Lung (tissue), 12 donors: ENCODE measurements around the gene CHST11. TPM values are rescaled to one million over a fixed set of nuclear protein-coding genes. Genes with fewer than 3 reads are reported as not detected.

ENCODE experiments used
- ATAC-seq: fragments of 200-7000 bp; cut with Tn5 transposase; one replicate; pipeline ENCODE4 v1.9.1; 2020; ENCODE audit warnings: moderate number of reproducible peaks; ENCODE audit not compliant: insufficient read depth, low FRiP score
- DNase-seq, 3 donors: peaks; one replicate each; pipeline ENCODE4 v3.0.0-alpha.2; 2013 to 2017
- H3K27ac ChIP-seq, 2 donors: one replicate each; pipeline ENCODE4 v1.5.1; 2013; ENCODE audit warnings: mild to moderate bottlenecking in 2 of 2, moderate library complexity in 2 of 2, control low read depth in 1 of 2, inconsistent platforms in 1 of 2, low read depth in 1 of 2, low read length in 1 of 2
- H3K27me3 ChIP-seq, 3 donors: one replicate each; pipeline ENCODE4 v1.5.1; 2013; ENCODE audit warnings: low read length in 2 of 3; ENCODE audit not compliant: control insufficient read depth in 3 of 3, insufficient read depth in 3 of 3
- H3K36me3 ChIP-seq, 4 donors: one replicate each; pipeline ENCODE4 v1.5.1; 2013; ENCODE audit warnings: low read length in 4 of 4, mild to moderate bottlenecking in 1 of 4, moderate library complexity in 1 of 4; ENCODE audit not compliant: control insufficient read depth in 4 of 4, insufficient read depth in 4 of 4
- H3K4me1 ChIP-seq, 5 donors: one replicate each; pipeline ENCODE4 v1.5.1; 2013; ENCODE audit warnings: low read length in 5 of 5, mild to moderate bottlenecking in 2 of 5, moderate library complexity in 1 of 5; ENCODE audit not compliant: control insufficient read depth in 5 of 5, insufficient read depth in 5 of 5
- H3K4me3 ChIP-seq: one replicate; pipeline ENCODE4 v1.5.1; 2013; ENCODE audit warnings: mild to moderate bottlenecking, control low read depth, moderate library complexity
- H3K9ac ChIP-seq, 2 donors: one replicate each; pipeline ENCODE4 v1.5.1; 2013; ENCODE audit warnings: low read length in 2 of 2, control low read depth in 1 of 2; ENCODE audit not compliant: insufficient read depth in 1 of 2
- H3K9me3 ChIP-seq, 4 donors: one replicate each; pipeline ENCODE4 v1.5.1; 2013; ENCODE audit warnings: low read length in 3 of 4, mild to moderate bottlenecking in 1 of 4, moderate library complexity in 1 of 4; ENCODE audit not compliant: control insufficient read depth in 4 of 4, insufficient read depth in 3 of 4
- CTCF ChIP-seq: IDR thresholded peaks from 2 replicates; pipeline ENCODE4 v1.5.1; 2012; ENCODE audit warnings: mild to moderate bottlenecking; ENCODE audit errors: control extremely low read depth, extremely low read depth
- WGBS, 2 donors: extraction: QIAGEN DNeasy Blood & Tissue Kit; methylation state at CpG; one replicate each; pipeline ENCODE4 v1.1.7; 2013; 5-methylcytosine and 5-hydroxymethylcytosine counted together
- polyA plus RNA-seq, 2 donors: library from polyadenylated mRNA; stranded (reverse); fragments of 200-250 nt; gene quantifications; one replicate each; pipeline ENCODE4 v1.2.1, GENCODE V29; 2013
- total RNA-seq, 2 donors: library from RNA; depleted of rRNA in 1 of 2; stranded (reverse); fragments of >200 nt in 1 of 2; gene quantifications; one replicate each; pipeline ENCODE4 v1.2.1, GENCODE V29; 2014 to 2021
- donor health status: control.
- donor health status: control.
- donor health status: Bipolar disorder and iron deficiency.
- donor health status: healthy.
- donor health status: DM: yes; HTN: yes; CAD: no.

Gene CHST11
- total and polyA plus RNA-seq, 4 donors = 9.0 to 63.2 (median 27.7) TPM

- no peaks in the 10 kb centered on the region for H3K27me3 ChIP-seq
- no peak for TF ChIP-seq CTCF
- DNase-seq = no peak
- peaks cover 0 to 14% (median 8%) of the 10 kb centered on the region in 5 donors for H3K4me1 ChIP-seq
- no peaks in the 10 kb centered on the region for H3K36me3 ChIP-seq
- H3K27ac ChIP-seq = no peak overlapping the region
- no peak overlapping the region for H3K4me3 ChIP-seq
- no peaks in the 10 kb centered on the region for H3K9me3 ChIP-seq
- H3K9ac ChIP-seq = no peak overlapping the region
- ATAC-seq = no peak
- 54 to 71% methylated on average over 6 of the region's 6 CpGs for WGBS, 2 donors
Measured at GRCh38 chr12:104746467-104747088, 289.8 kb downstream of the CHST11 start.

- H3K27me3 ChIP-seq = no peaks in the 10 kb centered on the region
- no peak for TF ChIP-seq CTCF
- no peak overlapping the region for H3K9ac ChIP-seq
- WGBS, 2 donors = 73 to 88% methylated on average over 2 of the region's 2 CpGs
- ATAC-seq (no peak), DNase-seq (no peak)
- H3K9me3 ChIP-seq = no peaks in the 10 kb centered on the region
- no peak overlapping the region for H3K4me3 ChIP-seq
- H3K27ac ChIP-seq = no peak overlapping the region
- H3K4me1 ChIP-seq = peaks cover 0 to 11% (median 6%) of the 10 kb centered on the region in 5 donors
- no peaks in the 10 kb centered on the region for H3K36me3 ChIP-seq
Measured at GRCh38 chr12:104747330-104747729, 290.6 kb downstream of the CHST11 start.

GRCh38 chr12:104747955-104748354 is 291.2 kb downstream of the CHST11 start:
- DNase-seq = no peak
- Histone ChIP-seq H3K9me3 (peaks cover 0 to under 1% (median 0%) of the 10 kb centered on the region in 4 donors), H3K27me3 (no peaks in the 10 kb centered on the region), H3K27ac (no peak overlapping the region), H3K9ac (no peak overlapping the region), H3K4me1 (peaks cover 0 to 5% (median 0%) of the 10 kb centered on the region in 5 donors), H3K4me3 (no peak overlapping the region), H3K36me3 (no peaks in the 10 kb centered on the region)
- WGBS, 2 donors = 78 to 82% methylated on average over 8 of the region's 8 CpGs
- no peak for TF ChIP-seq CTCF
- no peak for ATAC-seq

DNA sequence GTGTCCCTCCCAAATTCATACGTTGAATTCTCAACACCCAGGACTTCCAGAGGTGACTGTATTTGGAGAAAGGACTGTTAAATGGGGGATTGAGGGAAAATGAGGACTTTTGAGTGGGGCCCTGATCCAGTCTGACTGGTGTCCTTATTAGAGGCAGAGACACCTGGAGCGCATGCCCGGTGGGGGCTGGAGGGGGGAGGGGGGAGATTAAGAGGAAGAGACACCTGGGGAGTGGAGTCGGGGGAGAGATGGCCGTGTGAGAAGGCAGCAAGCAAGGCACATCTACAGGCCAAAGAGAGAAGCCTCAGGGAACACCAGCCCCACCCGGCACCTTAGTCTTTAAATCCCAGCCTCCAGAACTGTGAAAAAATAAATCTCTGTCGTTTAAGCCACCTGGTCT is 291.6 kb downstream of the CHST11 start:
- no peak for ATAC-seq
- Histone ChIP-seq H3K27me3 (no peaks in the 10 kb centered on the region), H3K9ac (no peak overlapping the region), H3K36me3 (no peaks in the 10 kb centered on the region), H3K4me3 (no peak overlapping the region), H3K9me3 (peaks cover 0 to 2% (median 0%) of the 10 kb centered on the region in 4 donors), H3K4me1 (peaks cover 0 to 5% (median 0%) of the 10 kb centered on the region in 5 donors), H3K27ac (peak overlapping the region in 1 of 2 donors; percentile 25)
- 79 to 82% methylated on average over 7 of the region's 7 CpGs for WGBS, 2 donors
- DNase-seq = no peak
- no peak for TF ChIP-seq CTCF
